GM23338 (cell line): ENCODE data around the gene PREP. TPM values are rescaled to one million over a fixed set of nuclear protein-coding genes. Genes with fewer than 3 reads are reported as not detected.

Experiments used
- ATAC-seq: fragments of 200-7000 bp; cut with Tn5 transposase; 3 replicates; pipeline ENCODE4 v1.9.1; 2020
- DNase-seq: peaks from one replicate; pipeline ENCODE4 v3.0.0-alpha.2; 2015; ENCODE audit warnings: low spot score
- H2AFZ ChIP-seq: fragments of 200-600 bp; sonication (generic); 2 replicates; pipeline ENCODE4 v1.8.0; 2016; ENCODE audit warnings: antibody characterized with exemption, mild to moderate bottlenecking, moderate library complexity
- H3F3A ChIP-seq: fragments of 200-600 bp; sonication (generic); replicated peaks from 2 replicates; pipeline ENCODE4 v1.8.0; 2017; ENCODE audit warnings: antibody characterized with exemption, mixed run types, low read depth
- H3K27ac ChIP-seq: fragments of 200-600 bp; sonication (generic); 2 replicates; pipeline ENCODE4 v1.6.1; 2016; ENCODE audit warnings: low read depth
- H3K27me3 ChIP-seq: fragments of 200-600 bp; sonication (generic); 2 replicates; pipeline ENCODE4 v1.8.0; 2016; ENCODE audit warnings: mild to moderate bottlenecking, mixed run types, moderate library complexity; ENCODE audit not compliant: insufficient read depth
- H3K36me3 ChIP-seq: fragments of 200-600 bp; sonication (generic); 2 replicates; pipeline ENCODE4 v1.8.0; 2016; ENCODE audit warnings: mild to moderate bottlenecking; ENCODE audit not compliant: insufficient read depth
- H3K4me1 ChIP-seq: fragments of 200-600 bp; sonication (generic); 2 replicates; pipeline ENCODE4 v1.8.0; 2016; ENCODE audit warnings: mild to moderate bottlenecking, moderate library complexity; ENCODE audit not compliant: insufficient read depth
- H3K4me2 ChIP-seq: fragments of 200-600 bp; sonication (generic); 2 replicates; pipeline ENCODE4 v1.7.1; 2017; ENCODE audit warnings: mixed run types
- H3K4me3 ChIP-seq: fragments of 200-600 bp; sonication (generic); 2 replicates; pipeline ENCODE4 v1.6.1; 2016; ENCODE audit warnings: mixed run types
- H3K79me2 ChIP-seq: fragments of 200-600 bp; sonication (generic); replicated peaks from 2 replicates; pipeline ENCODE4 v1.8.0; 2017; ENCODE audit warnings: mild to moderate bottlenecking; ENCODE audit not compliant: insufficient read depth
- H3K9me2 ChIP-seq: fragments of 200-600 bp; sonication (generic); 2 replicates; pipeline ENCODE4 v1.8.0; 2017; ENCODE audit not compliant: insufficient read depth
- H4K20me1 ChIP-seq: fragments of 200-600 bp; sonication (generic); replicated peaks from 2 replicates; pipeline ENCODE4 v1.8.0; 2017; ENCODE audit warnings: mild to moderate bottlenecking; ENCODE audit not compliant: insufficient read depth
- H3K27ac Mint-ChIP-seq: 2 replicates; pipeline ENCODE4 v1.8.0; 2020; ENCODE audit warnings: inconsistent platforms, mild to moderate bottlenecking, moderate library complexity, mixed read lengths
- H3K27me3 Mint-ChIP-seq: 3 replicates; pipeline ENCODE4 v1.8.0; 2022; ENCODE audit warnings: low read depth, mild to moderate bottlenecking, moderate library complexity, mixed read lengths, inconsistent platforms; ENCODE audit not compliant: insufficient read depth, poor library complexity
- H3K36me3 Mint-ChIP-seq: 3 replicates; pipeline ENCODE4 v1.8.0; 2021; ENCODE audit warnings: low read depth, mild to moderate bottlenecking, inconsistent platforms, moderate library complexity, mixed read lengths
- H3K4me1 Mint-ChIP-seq: 3 replicates; pipeline ENCODE4 v1.8.0; 2020; ENCODE audit warnings: mild to moderate bottlenecking, inconsistent platforms, mixed read lengths
- H3K4me3 Mint-ChIP-seq: 3 replicates; pipeline ENCODE4 v1.8.0; 2021; ENCODE audit warnings: moderate library complexity, mild to moderate bottlenecking, inconsistent platforms, mixed read lengths
- H3K9me3 Mint-ChIP-seq: 3 replicates; pipeline ENCODE4 v1.8.0; 2020; ENCODE audit warnings: moderate library complexity, mild to moderate bottlenecking, inconsistent platforms, mixed read lengths
- CREB1 ChIP-seq: fragments of 250-450 bp; sonication (Bioruptor Pico); IDR thresholded peaks from 2 replicates; pipeline ENCODE4 v1.5.0; 2020; ENCODE audit warnings: low read depth, mild to moderate bottlenecking, moderate library complexity
- ETS1 ChIP-seq: IDR thresholded peaks from 2 replicates; pipeline ENCODE4 v1.6.1; 2016; ENCODE audit warnings: antibody characterized with exemption
- EZH2 ChIP-seq: fragments of 200-600 bp; sonication (generic); IDR thresholded peaks from one replicate; pipeline ENCODE4 v1.8.0; 2017; ENCODE audit warnings: antibody characterized with exemption, mild to moderate bottlenecking, low read depth; ENCODE audit not compliant: unreplicated experiment
- EZH2phosphoT487 ChIP-seq: fragments of 200-600 bp; sonication (generic); IDR thresholded peaks from one replicate; pipeline ENCODE4 v1.8.1; 2018; ENCODE audit warnings: antibody characterized with exemption; ENCODE audit not compliant: unreplicated experiment
- JUNB ChIP-seq: IDR thresholded peaks from one replicate; pipeline ENCODE4 v1.6.1; 2016; ENCODE audit warnings: antibody characterized with exemption; ENCODE audit not compliant: unreplicated experiment
- POLR2AphosphoS5 ChIP-seq: IDR thresholded peaks from 2 replicates; pipeline ENCODE4 v1.6.1; 2016; ENCODE audit warnings: antibody characterized with exemption, low read depth
- ZNF331 ChIP-seq: fragments of 250-450 bp; sonication (Bioruptor Pico); IDR thresholded peaks from 2 replicates; pipeline ENCODE4 v1.5.0; 2020; ENCODE audit warnings: low read depth, mild to moderate bottlenecking, moderate library complexity
- polyA plus RNA-seq: library from polyadenylated mRNA; unstranded; fragments of >200 nt; fragmentation: Nextera tagmentation; extraction: Ambion mirVana; gene quantifications from 2 replicates; pipeline ENCODE4 v1.2.1, GENCODE V29; 2016
- total RNA-seq: library from RNA; depleted of rRNA; stranded (reverse); fragments of >200 nt; shearing (Covaris generic); gene quantifications from 2 replicates; pipeline ENCODE4 v1.2.3, GENCODE V29; 2014
- TF ChIP-seq, protein P1 (sequence below): IDR thresholded peaks from one replicate; pipeline ENCODE4 v1.6.1; 2018; ENCODE audit warnings: antibody characterized with exemption; ENCODE audit not compliant: unreplicated experiment

Gene PREP
- total and polyA plus RNA-seq, 2 experiments from 2014 or later, result 28.5 to 52.7 TPM

DNA sequence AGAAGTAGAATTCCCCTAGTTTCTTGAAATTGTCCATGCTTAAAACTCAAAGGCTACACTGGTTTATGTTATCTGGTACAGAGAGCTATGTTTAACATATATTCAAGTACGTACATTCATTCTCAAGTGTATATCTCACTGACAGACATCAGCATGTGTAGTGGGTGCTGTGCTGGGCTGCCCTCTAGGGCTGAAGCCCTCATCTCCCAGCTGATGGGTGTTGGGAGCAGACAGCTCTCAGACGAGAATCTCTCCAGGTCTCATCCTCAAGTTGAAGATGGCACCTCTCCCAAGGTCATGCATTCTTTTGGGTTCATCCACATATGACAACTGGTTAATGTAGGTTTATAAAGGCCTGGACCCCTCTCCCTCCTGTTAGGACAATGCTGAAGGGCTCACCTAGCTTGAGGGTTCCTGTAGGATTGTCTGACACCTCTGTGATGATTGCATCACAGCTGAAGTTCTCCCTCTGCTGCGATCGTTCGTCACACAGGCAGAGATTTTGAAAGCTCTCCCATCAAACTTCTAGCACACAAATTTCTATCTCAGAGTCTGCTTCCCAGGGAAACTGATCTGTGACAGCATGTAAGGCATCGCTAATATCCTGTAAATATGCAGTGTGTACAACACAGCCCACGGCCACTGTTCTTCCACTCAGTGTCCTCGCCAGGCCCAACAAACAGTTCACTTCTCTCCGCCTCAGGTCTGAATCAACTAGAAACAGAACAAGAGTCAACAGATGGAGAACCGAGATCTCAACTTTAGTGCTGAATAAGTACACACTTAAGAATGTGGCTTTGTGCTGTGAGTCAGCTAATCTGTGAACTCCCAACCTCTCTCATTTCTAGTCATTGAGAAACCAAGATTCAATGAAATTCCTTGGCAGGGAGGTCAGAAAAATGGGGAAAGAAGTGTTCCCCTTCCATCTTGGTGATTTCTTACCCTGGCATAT, 43.2 kb downstream of the PREP start (continued):
- TF ChIP-seq POLR2AphosphoS5, result no peak
- no peak for TF ChIP-seq ZNF331 (CRISPR knock-in tag)
- no peak for TF ChIP-seq JUNB
- no peak for TF ChIP-seq ETS1
- TF ChIP-seq, protein P1, sequence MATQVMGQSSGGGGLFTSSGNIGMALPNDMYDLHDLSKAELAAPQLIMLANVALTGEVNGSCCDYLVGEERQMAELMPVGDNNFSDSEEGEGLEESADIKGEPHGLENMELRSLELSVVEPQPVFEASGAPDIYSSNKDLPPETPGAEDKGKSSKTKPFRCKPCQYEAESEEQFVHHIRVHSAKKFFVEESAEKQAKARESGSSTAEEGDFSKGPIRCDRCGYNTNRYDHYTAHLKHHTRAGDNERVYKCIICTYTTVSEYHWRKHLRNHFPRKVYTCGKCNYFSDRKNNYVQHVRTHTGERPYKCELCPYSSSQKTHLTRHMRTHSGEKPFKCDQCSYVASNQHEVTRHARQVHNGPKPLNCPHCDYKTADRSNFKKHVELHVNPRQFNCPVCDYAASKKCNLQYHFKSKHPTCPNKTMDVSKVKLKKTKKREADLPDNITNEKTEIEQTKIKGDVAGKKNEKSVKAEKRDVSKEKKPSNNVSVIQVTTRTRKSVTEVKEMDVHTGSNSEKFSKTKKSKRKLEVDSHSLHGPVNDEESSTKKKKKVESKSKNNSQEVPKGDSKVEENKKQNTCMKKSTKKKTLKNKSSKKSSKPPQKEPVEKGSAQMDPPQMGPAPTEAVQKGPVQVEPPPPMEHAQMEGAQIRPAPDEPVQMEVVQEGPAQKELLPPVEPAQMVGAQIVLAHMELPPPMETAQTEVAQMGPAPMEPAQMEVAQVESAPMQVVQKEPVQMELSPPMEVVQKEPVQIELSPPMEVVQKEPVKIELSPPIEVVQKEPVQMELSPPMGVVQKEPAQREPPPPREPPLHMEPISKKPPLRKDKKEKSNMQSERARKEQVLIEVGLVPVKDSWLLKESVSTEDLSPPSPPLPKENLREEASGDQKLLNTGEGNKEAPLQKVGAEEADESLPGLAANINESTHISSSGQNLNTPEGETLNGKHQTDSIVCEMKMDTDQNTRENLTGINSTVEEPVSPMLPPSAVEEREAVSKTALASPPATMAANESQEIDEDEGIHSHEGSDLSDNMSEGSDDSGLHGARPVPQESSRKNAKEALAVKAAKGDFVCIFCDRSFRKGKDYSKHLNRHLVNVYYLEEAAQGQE, result no peak

- H3K36me3 Mint-ChIP-seq, result peaks cover 57% of the 10 kb centered on the region
- Histone ChIP-seq H4K20me1 (no peaks in the 10 kb centered on the region), H3K9me2 (0 out of 2 replicates have a peak, but pooled peaks cover 6% of the 10 kb centered on the region), H3K27me3 (no peaks in the 10 kb centered on the region), H2AFZ (no peak overlapping the region), H3K4me3 (no peak overlapping the region), H3K4me2 (no peak overlapping the region), H3K4me1 (no peaks in the 10 kb centered on the region), H3F3A (no peaks in the 10 kb centered on the region), H3K79me2 (no peaks in the 10 kb centered on the region), H3K36me3 (peaks cover 14% of the 10 kb centered on the region; the same call in 1 of the 2 replicates), H3K27ac (no peak overlapping the region)
- ATAC-seq, result no peak
- peaks cover 6% of the 10 kb centered on the region; the same call in 1 of the 3 replicates for H3K9me3 Mint-ChIP-seq
- DNase-seq, result no peak
- no peaks in the 10 kb centered on the region for H3K27me3 Mint-ChIP-seq
- H3K4me3 Mint-ChIP-seq, result no peak overlapping the region
- TF ChIP-seq JUNB (no peak), EZH2 (no peak), EZH2phosphoT487 (no peak), CREB1 (CRISPR knock-in tag) (no peak)
- no peaks in the 10 kb centered on the region for H3K4me1 Mint-ChIP-seq
- H3K27ac Mint-ChIP-seq, result no peak overlapping the region
Measured at GRCh38 chr6:105357165-105357564, 45.7 kb downstream of the PREP start.
